MV-4-11 (cell line): ENCODE measurements around the gene NUDT14.

ENCODE experiments used
- DNase-seq: peaks from one replicate; lab custom pipeline; 2025; lab: John Stamatoyannopoulos, UW

NUDT14 gene

GRCh38 chr14:105146976-105147635, 34.0 kb downstream of the NUDT14 start:
- DNase-seq: no peak

GRCh38 chr14:105146181-105146975, 34.7 kb downstream of the NUDT14 start:
- no peak for DNase-seq

DNA sequence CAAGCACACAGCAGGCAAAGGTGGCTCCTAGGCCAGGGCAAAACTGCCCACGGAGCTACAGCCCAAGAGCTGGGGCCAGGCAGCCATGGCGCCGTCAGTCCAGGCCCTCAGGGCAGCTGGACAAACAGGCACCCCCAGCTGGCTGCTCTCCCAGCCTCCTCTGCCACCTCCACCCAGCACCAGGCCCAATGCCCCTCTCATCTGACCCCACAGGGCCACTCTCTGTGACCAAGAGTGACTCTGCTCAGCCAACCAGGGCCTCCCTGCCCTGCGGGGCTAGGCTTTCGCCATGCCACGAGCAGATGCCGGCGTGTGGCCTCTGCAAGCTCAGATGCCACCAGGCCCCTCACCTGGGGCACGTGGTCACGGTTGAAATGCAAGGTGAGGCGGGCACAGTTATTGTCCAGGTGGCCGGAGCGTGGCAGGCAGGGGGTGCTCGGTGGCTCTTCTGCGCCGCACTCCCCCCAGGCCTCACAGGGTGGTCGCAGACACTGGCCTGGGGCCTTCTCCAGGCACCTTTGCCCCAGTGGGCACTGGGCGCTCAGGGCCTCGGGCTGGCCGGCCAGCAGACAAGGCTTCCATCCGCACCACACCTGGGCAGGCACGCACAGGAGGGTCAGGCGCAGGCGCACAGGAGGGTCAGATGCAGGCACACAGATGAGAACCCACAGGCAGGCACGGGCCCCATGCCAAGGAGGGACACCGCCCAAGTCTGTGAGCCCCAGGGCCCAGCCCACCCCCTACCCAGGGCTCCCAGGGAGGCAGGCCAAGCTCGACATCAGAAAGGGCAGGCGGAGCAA, 35.5 kb downstream of the NUDT14 start:
- no peak for DNase-seq

DNA sequence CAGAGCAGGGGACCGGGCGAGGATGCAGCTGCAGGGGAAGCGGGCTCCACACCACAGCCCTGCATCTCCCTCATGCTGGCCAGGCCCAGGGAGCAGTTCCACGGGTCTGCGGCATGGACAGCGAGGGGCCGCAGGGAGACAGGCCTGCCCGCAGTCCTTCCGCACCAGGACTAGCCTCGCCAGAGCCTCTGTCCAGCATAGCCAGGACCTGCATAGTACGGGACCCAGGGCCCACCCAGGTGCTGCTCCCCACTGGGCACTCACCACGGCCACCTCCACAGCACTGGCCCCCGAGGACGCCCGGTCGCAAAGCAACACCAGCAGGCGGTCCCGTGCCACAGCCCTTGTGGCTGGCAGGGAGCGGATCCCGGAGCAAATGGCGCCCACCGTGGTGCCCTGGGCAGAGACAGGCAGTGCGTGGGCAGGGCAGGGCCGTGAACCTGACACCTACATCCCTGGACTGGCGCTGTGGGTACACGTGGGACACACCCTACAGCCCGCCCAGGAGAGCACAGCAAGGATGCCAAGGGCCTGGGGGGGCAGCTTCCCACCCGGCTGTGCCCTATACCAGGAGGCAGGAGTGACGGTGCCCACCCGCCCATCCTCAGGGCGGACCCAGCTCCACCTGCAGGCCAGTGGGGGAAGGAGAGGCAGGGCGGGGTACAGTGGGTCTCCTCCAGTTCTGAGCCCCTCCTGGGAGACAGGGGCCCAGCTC, 36.3 kb downstream of the NUDT14 start:
- DNase-seq: no peak

- no peak for DNase-seq
Observed at GRCh38 chr14:105144026-105144665, 37.0 kb downstream of the NUDT14 start.

- DNase-seq: no peak
Observed at GRCh38 chr14:105143451-105144025, 37.6 kb downstream of the NUDT14 start.

DNA sequence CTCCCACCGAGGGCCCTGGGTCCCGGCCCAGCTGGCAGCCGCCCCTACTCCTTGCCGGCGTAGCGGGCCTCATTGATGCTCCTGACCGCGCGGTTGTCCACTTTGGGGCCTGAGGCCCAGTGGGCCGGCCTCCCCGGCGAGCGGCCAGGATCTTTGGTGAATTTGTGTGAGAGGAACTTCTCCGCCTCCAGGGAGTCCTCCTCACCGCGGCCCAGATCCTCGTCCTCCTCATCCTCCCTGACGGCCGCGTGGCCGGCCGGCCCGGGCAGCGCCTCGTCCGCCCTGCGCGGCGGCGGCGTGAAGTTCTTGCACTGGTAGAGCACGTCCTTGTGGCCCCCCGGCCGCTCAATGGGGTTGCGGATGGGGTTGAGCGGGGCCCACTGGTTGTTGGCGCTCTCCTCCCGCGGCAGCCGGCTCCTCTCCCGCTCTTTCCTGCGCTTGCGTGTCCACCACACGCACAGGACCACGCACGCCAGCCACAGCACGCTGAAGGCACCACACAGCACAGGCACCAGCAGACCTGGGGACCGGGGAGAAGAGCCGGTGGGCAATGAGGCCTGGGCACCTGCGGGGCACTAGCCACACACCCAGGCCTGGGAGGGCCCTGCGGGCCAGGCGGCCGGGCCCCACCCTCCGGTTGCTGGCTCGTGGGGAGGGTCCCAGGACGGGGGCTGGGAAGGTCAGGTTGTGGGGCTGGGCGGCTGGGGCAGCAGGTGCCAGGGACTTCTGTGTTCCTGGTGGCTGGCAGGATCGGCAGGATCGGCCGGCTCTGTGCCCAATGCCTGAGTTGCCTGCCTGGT, 38.3 kb downstream of the NUDT14 start:
- no peak for DNase-seq

DNA sequence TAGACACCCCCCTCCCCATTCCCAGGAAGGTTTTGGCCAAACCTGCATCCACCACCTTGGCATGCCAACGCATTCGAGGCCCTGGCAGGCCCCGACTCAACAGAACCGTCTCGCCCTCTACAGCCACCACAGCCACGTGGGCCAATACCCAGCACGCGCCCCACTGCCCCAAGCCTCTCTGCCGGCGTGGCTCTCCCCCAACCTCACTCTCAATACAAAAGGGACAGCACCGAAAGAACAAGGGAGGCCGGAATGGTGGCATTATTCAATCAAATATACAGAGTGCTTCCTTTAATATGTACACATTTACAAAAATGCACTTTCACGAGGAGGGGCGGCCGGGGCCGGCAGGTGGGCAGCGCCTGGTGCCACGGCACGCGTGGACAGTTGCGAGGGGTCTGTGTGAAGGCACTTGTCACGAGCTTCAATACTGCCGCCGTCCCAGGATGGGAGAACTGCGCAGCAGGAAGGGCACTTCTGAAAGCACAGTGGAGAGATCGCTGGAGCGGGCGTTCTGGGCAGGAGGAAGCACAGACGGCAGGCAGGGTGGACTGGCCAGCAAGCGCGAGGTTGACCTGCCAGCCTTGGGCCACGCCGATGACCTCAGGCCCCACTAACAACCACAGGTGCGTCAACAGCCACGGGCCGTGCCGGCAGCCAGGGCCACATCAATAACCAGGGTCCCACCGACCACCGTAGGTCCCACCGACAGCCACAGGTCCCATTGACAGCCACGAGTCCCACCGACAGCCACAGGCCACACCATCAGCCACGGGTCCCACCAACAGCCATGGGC, 39.4 kb downstream of the NUDT14 start:
- no peak for DNase-seq

DNA sequence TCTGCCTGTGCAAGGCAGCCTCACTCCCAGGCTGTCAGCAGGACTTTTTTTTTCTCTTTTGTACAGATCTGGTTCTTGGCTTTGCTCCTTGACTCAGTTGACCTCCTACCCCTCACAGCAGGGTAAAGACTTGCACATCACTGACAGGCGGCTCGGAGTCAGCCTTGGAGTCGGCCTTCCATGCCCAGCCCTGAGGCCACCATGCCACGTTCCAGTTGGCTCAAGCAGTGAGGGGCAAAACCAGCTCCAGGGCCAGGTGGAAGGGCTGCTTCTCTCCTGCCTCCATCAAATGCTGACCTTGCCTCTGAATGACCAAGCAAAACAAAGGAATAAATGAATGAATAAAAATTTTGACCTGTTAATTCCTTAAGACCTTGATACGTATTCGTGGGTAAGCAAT, 40.1 kb downstream of the NUDT14 start:
- no peak for DNase-seq

DNA sequence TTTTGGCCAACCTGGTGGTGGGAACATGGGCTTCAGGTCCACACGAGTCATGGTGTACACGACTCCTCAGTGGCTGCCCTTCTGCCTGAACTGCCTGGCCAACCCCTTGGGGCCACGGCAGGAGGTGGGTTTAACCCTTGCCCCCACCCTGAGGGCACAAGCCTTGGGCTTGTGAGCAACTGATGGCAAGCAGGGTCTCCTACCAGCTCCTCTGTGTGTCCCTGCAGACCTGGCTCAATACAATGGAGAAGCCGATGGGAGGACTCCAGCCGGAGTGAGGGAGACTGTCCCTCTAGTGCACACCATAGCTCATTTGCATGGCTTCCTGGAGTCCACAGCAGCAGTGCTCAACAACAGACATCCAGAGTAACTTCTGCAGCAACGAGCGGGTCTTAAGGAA, 40.5 kb downstream of the NUDT14 start:
- DNase-seq: no peak

GRCh38 chr14:105139831-105140239, 41.3 kb downstream of the NUDT14 start:
- DNase-seq: no peak

GRCh38 chr14:105139212-105139825, 41.8 kb downstream of the NUDT14 start:
- DNase-seq: no peak

DNA sequence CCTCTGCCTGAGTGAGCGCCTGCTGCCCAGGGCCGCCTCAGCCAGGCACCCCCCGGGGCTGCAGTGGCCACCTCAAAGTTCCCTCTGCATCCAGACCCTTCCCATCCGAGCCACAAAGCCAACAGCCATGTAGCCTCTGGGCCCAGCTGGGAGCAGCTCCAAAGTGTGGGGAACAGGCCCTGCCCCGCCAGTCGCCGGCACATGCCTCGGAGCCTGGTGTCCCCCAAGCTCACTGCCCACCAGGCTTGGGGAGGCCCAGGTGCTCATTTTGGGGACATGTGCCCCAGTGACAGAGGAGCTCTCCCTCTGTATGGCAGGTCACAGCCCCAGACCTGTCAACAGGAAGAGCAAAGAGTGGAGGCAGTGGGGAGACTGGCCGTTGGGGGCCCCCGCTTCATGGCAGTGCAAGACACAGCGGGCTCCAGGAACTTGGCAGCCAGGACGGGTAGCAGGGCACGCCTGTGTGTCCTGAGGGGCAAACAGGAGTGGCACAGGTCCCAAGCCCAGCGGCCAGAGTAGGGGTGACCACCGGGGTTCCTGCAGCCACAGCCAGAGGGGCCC, 42.5 kb downstream of the NUDT14 start:
- DNase-seq: no peak

GRCh38 chr14:105138021-105138541, 43.0 kb downstream of the NUDT14 start:
- no peak for DNase-seq

GRCh38 chr14:105137481-105138020, 43.6 kb downstream of the NUDT14 start:
- DNase-seq: no peak

- no peak for DNase-seq
Observed at GRCh38 chr14:105136401-105137322, 44.5 kb downstream of the NUDT14 start.
